Measurements from ENCODE around the gene PDZK1IP1. TPM values are rescaled to one million over a fixed set of nuclear protein-coding genes. Genes with fewer than 3 reads are reported as not detected.
A peak's percentile ranks its signal among the peaks of the same experiment; 100 is the strongest.

Gene PDZK1IP1
- total RNA-seq, 2 donors from 2014 or later, result not detected

- TF ChIP-seq CTCF (conservative IDR thresholded peaks at IDR 0.05), result no peak
- Mint-ChIP-seq H3K27me3 (ENCODE audit: insufficient read depth) (peaks cover 20% of the 10 kb centered on the region), H3K4me1 (peaks cover 25% of the 10 kb centered on the region), H3K4me3 (no peak overlapping the region), H3K9me3 (no peaks in the 10 kb centered on the region), H3K27ac (peak overlapping the region; percentile 84), H3K36me3 (ENCODE audit: low read depth) (no peaks in the 10 kb centered on the region)
- H3K4me3 ChIP-seq (ENCODE audit: low read length), result no peak overlapping the region
- H3K4me1 ChIP-seq (ENCODE audit: control insufficient read depth, insufficient read depth, low read length), result no peaks in the 10 kb centered on the region
- no peak overlapping the region for H3K27ac ChIP-seq (ENCODE audit: low read depth, low read length)
- DNase-seq, result peak; percentile 42
- peaks cover 4% of the 10 kb centered on the region for H3K27me3 ChIP-seq (ENCODE audit: control insufficient read depth, insufficient read depth, low read length, poor library complexity, severe bottlenecking)
- H3K9me3 ChIP-seq (ENCODE audit: control insufficient read depth, low read length), result no peaks in the 10 kb centered on the region
- 89 to 90% methylated on average over 3 to 4 of the region's 4 CpGs for WGBS, 2 experiments (ENCODE audit: insufficient coverage in 1 of 2, insufficient read length in 1 of 2)
- H3K36me3 ChIP-seq (ENCODE audit: control insufficient read depth, insufficient read depth, low read length), result no peaks in the 10 kb centered on the region
- H3K9ac ChIP-seq (ENCODE audit: extremely low read depth, low read length, poor library complexity, severe bottlenecking), result no peak overlapping the region
Observed at GRCh38 chr1:47191940-47192457, 2.2 kb upstream of the PDZK1IP1 start.

GRCh38 chr1:47190857-47191256 is 1.0 kb upstream of the PDZK1IP1 start:
- Histone ChIP-seq H3K27me3 (ENCODE audit: control insufficient read depth, insufficient read depth, low read length, poor library complexity, severe bottlenecking) (peaks cover 4% of the 10 kb centered on the region), H3K4me3 (ENCODE audit: low read length) (no peak overlapping the region), H3K4me1 (ENCODE audit: control insufficient read depth, insufficient read depth, low read length) (no peaks in the 10 kb centered on the region), H3K27ac (ENCODE audit: low read depth, low read length) (no peak overlapping the region), H3K9ac (ENCODE audit: extremely low read depth, low read length, poor library complexity, severe bottlenecking) (no peak overlapping the region), H3K9me3 (ENCODE audit: control insufficient read depth, low read length) (no peaks in the 10 kb centered on the region), H3K36me3 (ENCODE audit: control insufficient read depth, insufficient read depth, low read length) (no peaks in the 10 kb centered on the region)
- Mint-ChIP-seq H3K4me1 (peaks cover 25% of the 10 kb centered on the region), H3K27ac (no peak overlapping the region), H3K4me3 (no peak overlapping the region), H3K9me3 (no peaks in the 10 kb centered on the region), H3K27me3 (ENCODE audit: insufficient read depth) (peaks cover 24% of the 10 kb centered on the region), H3K36me3 (ENCODE audit: low read depth) (no peaks in the 10 kb centered on the region)
- no peak for TF ChIP-seq CTCF (conservative IDR thresholded peaks at IDR 0.05)
- no peak for DNase-seq
- WGBS, 2 experiments (ENCODE audit: insufficient coverage in 1 of 2, insufficient read length in 1 of 2), result 91 to 95% methylated on average over 3 to 6 of the region's 6 CpGs

- H3K36me3 Mint-ChIP-seq (ENCODE audit: low read depth), result no peaks in the 10 kb centered on the region
- H3K4me3 Mint-ChIP-seq, result no peak overlapping the region
- WGBS, 2 experiments (ENCODE audit: insufficient coverage in 1 of 2, insufficient read length in 1 of 2), result 89 to 94% methylated on average over 4 to 5 of the region's 5 CpGs
- Histone ChIP-seq H3K36me3 (ENCODE audit: control insufficient read depth, insufficient read depth, low read length) (no peaks in the 10 kb centered on the region), H3K9ac (ENCODE audit: extremely low read depth, low read length, poor library complexity, severe bottlenecking) (no peak overlapping the region), H3K4me1 (ENCODE audit: control insufficient read depth, insufficient read depth, low read length) (no peaks in the 10 kb centered on the region), H3K27ac (ENCODE audit: low read depth, low read length) (no peak overlapping the region), H3K4me3 (ENCODE audit: low read length) (no peak overlapping the region), H3K9me3 (ENCODE audit: control insufficient read depth, low read length) (no peaks in the 10 kb centered on the region), H3K27me3 (ENCODE audit: control insufficient read depth, insufficient read depth, low read length, poor library complexity, severe bottlenecking) (peaks cover 4% of the 10 kb centered on the region)
- no peak overlapping the region for H3K27ac Mint-ChIP-seq
- peaks cover 25% of the 10 kb centered on the region for H3K4me1 Mint-ChIP-seq
- H3K27me3 Mint-ChIP-seq (ENCODE audit: insufficient read depth), result peaks cover 27% of the 10 kb centered on the region
- DNase-seq, result no peak
- no peak for TF ChIP-seq CTCF (conservative IDR thresholded peaks at IDR 0.05)
- no peaks in the 10 kb centered on the region for H3K9me3 Mint-ChIP-seq
Observed at GRCh38 chr1:47190509-47190855, 646 bp upstream of the PDZK1IP1 start.
